T-helper 1 cell treated with Interleukin-12 subunit alpha and Interleukin-12 subunit beta and Interleukin-4 antibody, amounts not matched to agents 30 μg/mL and 1 μg/mL, for 36 hours (primary cell): Measurements from ENCODE around the gene IL1RAPL2.
"Not testable (repeated sequence)": the region's sequence is repeated elsewhere in the genome, so short reads cannot be mapped to it uniquely, and the experiment has no call there.

Experiments used
- H3K27ac Mint-ChIP-seq: one replicate; pipeline ENCODE4 v1.8.0; 2021; ENCODE audit warnings: mild to moderate bottlenecking, mixed read lengths
- H3K27me3 Mint-ChIP-seq: one replicate; pipeline ENCODE4 v1.8.0; 2021; ENCODE audit warnings: low read depth, mixed read lengths
- H3K36me3 Mint-ChIP-seq: one replicate; pipeline ENCODE4 v1.8.0; 2021; ENCODE audit warnings: low read depth, mixed read lengths
- H3K4me1 Mint-ChIP-seq: one replicate; pipeline ENCODE4 v1.8.0; 2021; ENCODE audit warnings: low read depth, mixed read lengths
- H3K4me3 Mint-ChIP-seq: one replicate; pipeline ENCODE4 v1.8.0; 2021; ENCODE audit warnings: mild to moderate bottlenecking, moderate library complexity, mixed read lengths
- H3K9me3 Mint-ChIP-seq: one replicate; pipeline ENCODE4 v1.8.0; 2021; ENCODE audit warnings: mixed read lengths

Gene IL1RAPL2

DNA sequence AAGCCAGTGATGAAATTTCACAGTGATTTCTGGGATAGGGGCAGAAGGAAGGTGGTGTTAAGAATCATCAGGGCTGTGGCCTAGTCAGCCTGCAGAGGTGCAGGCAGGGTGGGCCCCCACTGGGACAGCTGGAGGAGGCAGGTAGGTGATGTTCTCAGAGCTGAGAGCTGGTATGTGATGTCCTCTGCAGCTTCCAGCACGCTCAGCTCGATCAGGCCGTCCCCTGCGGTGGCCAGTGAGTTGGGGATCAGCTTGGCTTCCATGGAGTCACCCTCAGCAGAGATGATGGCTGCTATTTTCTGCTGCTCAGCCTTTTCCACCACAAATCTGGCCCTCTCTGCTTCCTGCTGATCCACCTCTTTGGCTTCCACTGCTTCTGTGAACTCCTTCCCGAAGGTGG lies 81.1 kb downstream of the IL1RAPL2 start:
- H3K9me3 Mint-ChIP-seq = no peaks in the 10 kb centered on the region
- no peaks in the 10 kb centered on the region for H3K36me3 Mint-ChIP-seq
- H3K4me3 Mint-ChIP-seq = no peak overlapping the region
- H3K27ac Mint-ChIP-seq = no peak overlapping the region
- H3K4me1 Mint-ChIP-seq = no peaks in the 10 kb centered on the region
- no peaks in the 10 kb centered on the region for H3K27me3 Mint-ChIP-seq

DNA sequence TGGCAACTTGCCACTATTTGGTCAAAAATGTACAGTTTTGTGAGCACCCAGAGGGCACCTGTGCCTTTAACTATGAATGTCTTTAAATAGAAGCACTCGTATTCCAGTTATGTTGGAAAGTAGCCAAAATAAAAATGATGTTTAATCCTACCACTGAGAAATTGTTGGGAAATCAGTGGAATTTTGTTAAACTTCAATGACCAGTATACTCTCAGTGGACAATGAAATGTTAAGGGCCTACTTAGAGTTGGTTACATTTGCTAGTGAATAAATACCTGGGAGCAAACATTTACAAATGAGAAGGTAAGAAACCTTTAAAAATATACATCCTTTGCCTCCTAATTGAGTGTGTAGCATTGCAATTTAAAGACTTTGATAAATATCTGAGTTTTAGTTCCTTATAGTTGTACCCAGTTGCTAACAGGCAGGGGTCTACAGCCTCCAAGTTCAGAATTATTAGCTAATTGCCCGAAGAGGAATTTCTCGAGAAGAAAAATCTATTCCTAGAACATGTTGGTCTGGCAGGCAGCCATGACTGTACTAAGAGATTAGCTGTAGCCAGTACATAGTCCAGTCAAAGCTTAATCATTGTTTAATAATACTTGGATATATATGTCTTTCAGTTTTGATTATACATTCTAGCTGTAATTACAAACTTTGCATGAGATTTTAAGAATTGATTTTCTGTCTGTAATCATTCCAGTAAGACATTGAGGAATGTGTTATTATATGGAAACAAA lies 93.2 kb downstream of the IL1RAPL2 start:
- no peaks in the 10 kb centered on the region for H3K9me3 Mint-ChIP-seq
- H3K4me3 Mint-ChIP-seq = no peak overlapping the region
- no peaks in the 10 kb centered on the region for H3K27me3 Mint-ChIP-seq
- no peaks in the 10 kb centered on the region for H3K36me3 Mint-ChIP-seq
- H3K27ac Mint-ChIP-seq = no peak overlapping the region
- no peaks in the 10 kb centered on the region for H3K4me1 Mint-ChIP-seq

DNA sequence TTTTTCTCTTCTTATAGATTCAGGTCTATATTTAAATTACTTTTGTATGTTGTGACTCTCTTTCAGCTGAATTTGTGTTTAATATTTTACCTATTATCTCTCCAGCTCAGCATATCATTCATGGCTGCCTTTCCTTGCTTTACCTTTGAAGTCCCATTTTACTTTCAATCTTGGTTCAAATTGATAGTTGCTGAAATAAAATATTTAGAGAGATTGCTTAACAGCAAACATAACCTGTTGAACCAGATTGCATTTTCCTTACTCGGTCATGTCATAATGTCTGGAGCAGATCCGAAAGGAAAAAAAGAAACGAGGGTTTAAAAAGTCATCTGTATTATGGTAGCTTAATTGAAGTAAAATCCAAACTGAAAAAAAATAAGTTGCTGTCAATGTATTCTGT lies 94.1 kb downstream of the IL1RAPL2 start:
- H3K36me3 Mint-ChIP-seq = no peaks in the 10 kb centered on the region
- H3K27ac Mint-ChIP-seq = no peak overlapping the region
- H3K4me1 Mint-ChIP-seq = no peaks in the 10 kb centered on the region
- H3K9me3 Mint-ChIP-seq = no peaks in the 10 kb centered on the region
- H3K4me3 Mint-ChIP-seq = no peak overlapping the region
- no peaks in the 10 kb centered on the region for H3K27me3 Mint-ChIP-seq

DNA sequence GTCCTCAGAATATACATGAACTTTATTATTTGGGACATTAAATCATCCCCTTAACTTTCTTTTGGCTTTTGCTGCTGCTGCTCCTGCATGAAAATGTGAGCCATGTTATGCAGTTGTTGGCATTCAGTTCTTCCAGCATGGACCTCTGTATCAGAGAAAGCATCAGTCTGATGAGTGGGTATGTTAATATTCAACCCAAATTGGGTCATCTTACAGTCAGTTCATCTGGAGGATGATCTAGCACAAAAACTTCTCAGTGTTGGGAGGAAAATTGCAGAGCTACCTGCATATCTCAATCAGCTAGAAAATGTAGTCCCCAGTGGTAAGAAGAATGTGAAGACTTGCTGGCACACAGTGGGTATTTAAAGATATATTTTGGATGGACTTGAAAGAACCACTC lies 96.7 kb downstream of the IL1RAPL2 start:
- Mint-ChIP-seq H3K4me3 (no peak overlapping the region), H3K36me3 (no peaks in the 10 kb centered on the region)

DNA sequence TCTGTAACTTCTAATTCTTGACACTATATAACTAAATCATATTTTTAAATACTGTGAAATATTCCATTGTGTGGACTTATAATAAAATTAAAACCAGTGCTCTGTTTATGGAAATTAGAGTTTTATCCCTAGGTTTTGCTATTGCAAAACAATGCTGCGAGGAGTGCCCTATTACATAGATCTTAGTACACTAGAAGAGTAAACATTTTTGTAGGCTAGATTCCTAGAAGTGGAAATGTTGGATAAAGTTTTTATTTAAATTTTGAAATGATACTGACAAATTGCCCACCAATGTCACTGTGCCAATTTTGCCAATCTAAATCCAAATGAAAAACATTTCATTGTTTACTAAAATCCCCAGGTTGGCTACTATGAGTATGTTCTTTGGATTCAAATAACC lies 99.7 kb downstream of the IL1RAPL2 start:
- no peaks in the 10 kb centered on the region for H3K9me3 Mint-ChIP-seq
- H3K36me3 Mint-ChIP-seq = no peaks in the 10 kb centered on the region
- H3K4me3 Mint-ChIP-seq = no peak overlapping the region
- no peak overlapping the region for H3K27ac Mint-ChIP-seq
- H3K4me1 Mint-ChIP-seq = no peaks in the 10 kb centered on the region
- no peaks in the 10 kb centered on the region for H3K27me3 Mint-ChIP-seq

More for the DNA sequence above, 96.7 kb downstream of the IL1RAPL2 start:
- Mint-ChIP-seq H3K27ac (no peak overlapping the region), H3K4me1 (no peaks in the 10 kb centered on the region), H3K27me3 (no peaks in the 10 kb centered on the region), H3K9me3 (no peaks in the 10 kb centered on the region)

DNA sequence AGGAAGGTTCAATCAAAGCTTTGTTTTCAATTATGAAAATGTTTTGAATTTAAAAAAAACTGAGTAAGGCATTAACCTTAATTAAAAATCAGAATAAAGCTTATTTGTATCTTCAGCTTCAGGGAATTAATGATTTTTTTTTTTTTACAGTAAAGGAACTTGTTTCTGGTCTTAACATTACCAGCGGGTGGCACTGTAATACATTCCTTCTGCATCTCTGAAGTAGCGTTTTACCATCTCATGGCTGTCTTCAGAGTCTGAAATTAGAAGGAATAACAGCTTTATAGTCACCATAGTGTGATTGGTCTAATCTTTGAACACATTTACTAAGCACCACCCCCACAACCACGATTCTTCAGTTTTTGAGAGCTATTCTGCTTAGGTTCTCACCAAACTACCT lies 102.6 kb downstream of the IL1RAPL2 start:
- no peak overlapping the region for H3K27ac Mint-ChIP-seq
- H3K4me1 Mint-ChIP-seq = no peaks in the 10 kb centered on the region
- no peak overlapping the region for H3K4me3 Mint-ChIP-seq
- no peaks in the 10 kb centered on the region for H3K36me3 Mint-ChIP-seq
- no peaks in the 10 kb centered on the region for H3K9me3 Mint-ChIP-seq
- no peaks in the 10 kb centered on the region for H3K27me3 Mint-ChIP-seq

DNA sequence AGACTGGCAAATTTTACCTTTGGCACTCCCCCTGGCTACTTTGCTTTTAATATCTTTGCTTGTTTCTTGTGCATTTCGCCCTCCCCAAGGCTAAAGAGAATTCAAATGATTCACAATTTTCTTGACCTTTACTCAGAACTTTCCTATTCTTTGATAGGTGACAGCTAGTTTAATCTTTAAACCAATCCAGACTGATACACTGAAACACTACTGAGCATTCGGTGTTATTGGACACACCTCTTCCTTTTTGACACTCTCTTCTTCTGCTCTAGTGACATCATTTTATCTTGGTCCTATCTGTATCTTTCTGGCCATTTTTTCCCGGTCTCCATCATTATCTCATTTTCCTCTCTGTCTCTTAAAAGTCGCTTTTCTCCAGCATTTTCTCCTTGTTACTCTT lies 103.1 kb downstream of the IL1RAPL2 start:
- Mint-ChIP-seq H3K4me3 (no peak overlapping the region), H3K27ac (no peak overlapping the region), H3K27me3 (no peaks in the 10 kb centered on the region), H3K9me3 (no peaks in the 10 kb centered on the region), H3K4me1 (no peaks in the 10 kb centered on the region), H3K36me3 (no peaks in the 10 kb centered on the region)

DNA sequence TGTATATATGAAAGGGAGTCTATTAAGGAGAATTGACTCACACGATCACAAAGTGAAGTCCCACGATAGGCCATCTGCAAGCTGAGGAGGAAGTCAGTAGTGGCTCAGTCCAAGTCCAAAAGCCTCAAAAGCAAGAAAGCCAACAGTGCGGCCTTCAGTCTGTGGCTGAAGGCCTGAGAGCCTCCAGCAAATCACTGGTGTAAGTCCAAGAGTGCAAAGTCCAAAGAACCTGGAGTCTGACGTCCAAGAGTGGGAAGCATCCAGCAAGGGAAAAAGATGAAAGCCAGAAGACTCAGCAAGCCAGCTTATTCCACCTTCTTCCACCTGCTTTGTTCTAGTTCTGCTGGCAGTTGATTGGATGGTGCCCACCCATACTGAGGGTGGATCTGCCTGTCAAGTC lies 104.1 kb downstream of the IL1RAPL2 start:
- no peak overlapping the region for H3K27ac Mint-ChIP-seq
- no peaks in the 10 kb centered on the region for H3K9me3 Mint-ChIP-seq
- H3K36me3 Mint-ChIP-seq = no peaks in the 10 kb centered on the region
- no peaks in the 10 kb centered on the region for H3K4me1 Mint-ChIP-seq
- no peaks in the 10 kb centered on the region for H3K27me3 Mint-ChIP-seq
- no peak overlapping the region for H3K4me3 Mint-ChIP-seq

DNA sequence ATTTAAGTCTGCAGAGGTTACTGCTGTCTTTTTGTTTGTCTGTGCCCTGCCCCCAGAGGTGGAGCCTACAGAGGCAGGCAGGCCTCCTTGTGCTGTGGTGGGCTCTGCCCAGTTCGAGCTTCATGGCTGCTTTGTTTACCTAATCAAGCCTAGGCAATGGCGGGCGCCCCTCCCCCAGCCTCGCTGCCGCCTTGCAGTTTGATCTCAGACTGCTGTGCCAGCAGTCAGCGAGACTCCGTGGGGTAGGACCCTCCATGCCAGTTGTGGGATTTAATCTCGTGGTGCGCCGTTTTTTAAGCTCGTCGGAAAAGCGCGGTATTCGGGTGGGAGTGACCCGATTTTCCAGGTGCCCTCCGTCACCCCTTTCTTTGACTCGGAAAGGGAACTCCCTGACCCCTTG lies 111.5 kb downstream of the IL1RAPL2 start:
- H3K27me3 Mint-ChIP-seq, H3K9me3 Mint-ChIP-seq, H3K4me1 Mint-ChIP-seq, H3K27ac Mint-ChIP-seq, H3K36me3 Mint-ChIP-seq, H3K4me3 Mint-ChIP-seq: not testable (repeated sequence)

DNA sequence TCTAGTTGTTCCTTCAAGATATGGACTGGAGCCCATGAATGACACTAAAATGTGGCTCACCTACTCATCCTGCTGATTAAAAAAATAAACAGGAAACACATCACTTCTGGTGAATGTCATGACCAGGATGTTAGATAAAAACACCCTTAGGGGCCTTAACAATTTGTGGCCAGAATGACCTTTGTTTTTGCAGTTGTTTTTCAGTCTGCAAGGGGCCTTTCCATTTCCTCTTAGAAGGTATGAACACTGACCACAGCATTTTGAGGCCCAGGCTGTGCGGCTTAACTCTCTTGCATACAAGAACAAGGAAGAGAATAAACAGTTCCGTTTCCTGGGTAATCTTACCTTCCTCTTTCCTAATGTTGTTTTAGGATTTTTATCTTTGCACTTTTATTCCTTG lies 113.2 kb downstream of the IL1RAPL2 start:
- no peak overlapping the region for H3K4me3 Mint-ChIP-seq
- H3K27me3 Mint-ChIP-seq = no peaks in the 10 kb centered on the region
- H3K27ac Mint-ChIP-seq = no peak overlapping the region
- H3K36me3 Mint-ChIP-seq = no peaks in the 10 kb centered on the region
- H3K4me1 Mint-ChIP-seq = no peaks in the 10 kb centered on the region
- no peaks in the 10 kb centered on the region for H3K9me3 Mint-ChIP-seq

DNA sequence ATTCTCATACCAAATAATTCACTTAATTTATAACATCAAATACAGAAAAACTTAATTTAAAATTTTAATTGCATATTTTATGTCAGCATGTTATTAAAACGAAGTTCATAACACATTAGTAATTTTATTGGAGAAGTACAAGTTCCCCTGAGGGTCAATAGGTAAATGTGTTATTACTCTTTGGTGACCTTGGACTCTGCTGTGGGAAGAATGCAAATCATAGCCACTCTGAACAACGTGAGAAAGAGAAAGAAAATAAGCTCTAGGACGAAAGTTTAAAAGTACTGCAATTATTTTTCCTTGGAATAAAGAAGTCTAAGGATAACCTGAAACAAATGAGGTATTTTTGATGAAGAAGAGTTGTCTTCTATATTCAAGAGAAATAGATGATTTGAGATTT lies 115.2 kb downstream of the IL1RAPL2 start:
- Mint-ChIP-seq H3K4me1 (no peaks in the 10 kb centered on the region), H3K9me3 (no peaks in the 10 kb centered on the region), H3K27ac (no peak overlapping the region), H3K4me3 (no peak overlapping the region), H3K36me3 (no peaks in the 10 kb centered on the region), H3K27me3 (no peaks in the 10 kb centered on the region)

DNA sequence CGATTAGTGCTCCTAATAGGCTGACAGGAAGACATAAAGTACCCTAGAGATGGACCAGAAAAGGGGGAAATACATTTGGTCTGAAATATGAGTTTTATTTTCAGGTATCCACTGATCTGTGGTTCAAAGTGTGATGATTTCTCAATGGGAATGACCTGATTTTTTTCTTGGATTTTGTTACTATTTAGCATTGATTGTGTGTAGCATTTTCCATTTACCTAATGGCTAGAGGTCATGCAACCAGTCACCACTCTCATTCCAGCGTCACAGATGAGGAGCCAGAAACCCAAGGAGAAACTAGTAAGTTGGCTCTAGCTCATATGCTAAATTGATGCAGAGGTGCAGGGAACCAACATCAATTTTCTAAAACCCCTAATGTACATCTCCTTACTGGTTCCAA lies 118.1 kb downstream of the IL1RAPL2 start:
- Mint-ChIP-seq H3K4me1 (no peaks in the 10 kb centered on the region), H3K4me3 (no peak overlapping the region), H3K27ac (no peak overlapping the region), H3K27me3 (no peaks in the 10 kb centered on the region), H3K9me3 (no peaks in the 10 kb centered on the region), H3K36me3 (no peaks in the 10 kb centered on the region)

DNA sequence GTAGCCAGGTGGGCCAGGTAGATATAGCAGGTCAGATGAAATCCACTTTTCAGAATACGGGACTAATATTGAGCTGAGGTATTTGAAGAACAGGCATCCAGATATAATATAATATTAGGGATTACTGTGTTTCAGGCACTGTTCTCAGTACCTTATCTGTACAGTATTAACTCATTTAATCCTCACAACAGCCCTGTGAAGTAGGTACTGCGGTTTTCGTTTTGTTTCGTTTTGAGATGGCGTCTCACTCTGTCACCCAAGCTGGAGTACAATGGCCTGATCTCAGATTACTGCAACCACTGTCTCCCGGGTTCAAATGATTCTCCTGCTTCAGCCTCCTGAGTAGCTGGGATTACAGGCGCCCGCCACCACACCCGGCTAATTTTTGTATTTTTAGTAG lies 129.6 kb downstream of the IL1RAPL2 start:
- no peaks in the 10 kb centered on the region for H3K36me3 Mint-ChIP-seq
- H3K4me1 Mint-ChIP-seq = no peaks in the 10 kb centered on the region
- H3K4me3 Mint-ChIP-seq = no peak overlapping the region
- no peaks in the 10 kb centered on the region for H3K9me3 Mint-ChIP-seq
- no peak overlapping the region for H3K27ac Mint-ChIP-seq
- H3K27me3 Mint-ChIP-seq = no peaks in the 10 kb centered on the region

DNA sequence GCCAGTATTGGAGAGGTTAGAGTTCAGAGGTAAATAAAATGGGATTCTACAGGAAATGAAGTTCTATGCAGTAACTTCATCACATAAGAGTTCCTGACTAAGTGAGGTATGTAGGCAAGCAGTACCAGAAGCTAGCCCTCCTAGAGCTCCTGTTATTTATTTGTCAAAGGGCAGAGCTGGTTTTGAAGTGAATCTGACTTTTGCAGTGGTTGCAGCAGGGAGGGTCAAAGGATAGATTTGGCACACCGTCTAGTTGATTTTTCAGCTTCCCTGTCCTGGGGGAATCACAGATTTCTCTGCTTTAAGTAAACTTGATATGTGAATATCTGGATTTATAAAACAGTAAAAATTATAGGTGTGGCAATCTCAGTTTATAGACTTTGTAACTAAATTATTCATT lies 130.7 kb downstream of the IL1RAPL2 start:
- H3K27me3 Mint-ChIP-seq = no peaks in the 10 kb centered on the region
- no peak overlapping the region for H3K4me3 Mint-ChIP-seq
- no peaks in the 10 kb centered on the region for H3K4me1 Mint-ChIP-seq
- no peak overlapping the region for H3K27ac Mint-ChIP-seq
- no peaks in the 10 kb centered on the region for H3K36me3 Mint-ChIP-seq
- no peaks in the 10 kb centered on the region for H3K9me3 Mint-ChIP-seq

DNA sequence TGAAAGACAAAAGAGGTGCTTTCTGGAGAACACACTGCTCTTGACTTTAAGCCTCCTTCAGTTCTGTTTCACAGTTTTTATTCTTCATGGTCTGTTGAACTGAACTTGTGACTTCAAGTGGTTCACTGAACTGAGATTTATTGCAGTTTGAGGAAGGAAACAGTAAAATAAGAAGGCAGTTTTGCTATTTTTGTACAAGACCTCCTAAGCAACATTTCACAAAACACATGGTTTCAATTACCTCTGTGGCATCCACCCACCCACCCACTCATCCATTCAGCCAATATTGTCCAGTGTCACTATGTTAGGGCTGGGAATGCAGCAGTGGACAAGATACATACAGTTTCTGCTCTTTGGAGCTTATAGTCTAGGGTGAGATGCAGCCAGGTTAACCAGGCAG lies 131.3 kb downstream of the IL1RAPL2 start:
- Mint-ChIP-seq H3K27me3 (no peaks in the 10 kb centered on the region), H3K9me3 (no peaks in the 10 kb centered on the region), H3K27ac (no peak overlapping the region), H3K36me3 (no peaks in the 10 kb centered on the region), H3K4me3 (no peak overlapping the region), H3K4me1 (no peaks in the 10 kb centered on the region)

DNA sequence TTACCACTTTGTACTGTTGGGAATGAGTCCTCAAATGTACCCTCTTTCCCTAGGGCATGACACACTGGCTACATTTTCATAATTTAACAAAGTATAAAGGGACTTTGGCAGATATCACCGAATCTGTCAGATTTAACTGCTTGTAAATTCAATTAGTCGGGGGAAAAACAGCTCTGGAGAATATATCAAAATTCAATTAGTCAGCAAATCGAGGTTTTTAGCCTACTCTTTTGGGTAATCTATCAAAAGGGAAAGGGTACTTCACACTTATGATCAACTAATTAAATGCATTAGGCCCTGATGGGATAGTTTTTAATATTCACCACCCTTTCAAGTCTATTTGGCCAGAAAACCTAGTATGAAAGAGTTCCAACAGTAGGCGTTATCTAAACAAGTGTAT lies 141.0 kb downstream of the IL1RAPL2 start:
- H3K27ac Mint-ChIP-seq = no peak overlapping the region
- no peaks in the 10 kb centered on the region for H3K36me3 Mint-ChIP-seq
- no peak overlapping the region for H3K4me3 Mint-ChIP-seq
- no peaks in the 10 kb centered on the region for H3K4me1 Mint-ChIP-seq
- no peaks in the 10 kb centered on the region for H3K27me3 Mint-ChIP-seq
- no peaks in the 10 kb centered on the region for H3K9me3 Mint-ChIP-seq
